ENCODE data around the gene KRTAP29-1. TPM values are rescaled to one million over a fixed set of nuclear protein-coding genes. Genes with fewer than 3 reads are reported as not detected.
A peak's percentile ranks its signal among the peaks of the same experiment; 100 is the strongest.

Gene KRTAP29-1
- total RNA-seq, 1 experiment from 2014 or later: not detected

DNA sequence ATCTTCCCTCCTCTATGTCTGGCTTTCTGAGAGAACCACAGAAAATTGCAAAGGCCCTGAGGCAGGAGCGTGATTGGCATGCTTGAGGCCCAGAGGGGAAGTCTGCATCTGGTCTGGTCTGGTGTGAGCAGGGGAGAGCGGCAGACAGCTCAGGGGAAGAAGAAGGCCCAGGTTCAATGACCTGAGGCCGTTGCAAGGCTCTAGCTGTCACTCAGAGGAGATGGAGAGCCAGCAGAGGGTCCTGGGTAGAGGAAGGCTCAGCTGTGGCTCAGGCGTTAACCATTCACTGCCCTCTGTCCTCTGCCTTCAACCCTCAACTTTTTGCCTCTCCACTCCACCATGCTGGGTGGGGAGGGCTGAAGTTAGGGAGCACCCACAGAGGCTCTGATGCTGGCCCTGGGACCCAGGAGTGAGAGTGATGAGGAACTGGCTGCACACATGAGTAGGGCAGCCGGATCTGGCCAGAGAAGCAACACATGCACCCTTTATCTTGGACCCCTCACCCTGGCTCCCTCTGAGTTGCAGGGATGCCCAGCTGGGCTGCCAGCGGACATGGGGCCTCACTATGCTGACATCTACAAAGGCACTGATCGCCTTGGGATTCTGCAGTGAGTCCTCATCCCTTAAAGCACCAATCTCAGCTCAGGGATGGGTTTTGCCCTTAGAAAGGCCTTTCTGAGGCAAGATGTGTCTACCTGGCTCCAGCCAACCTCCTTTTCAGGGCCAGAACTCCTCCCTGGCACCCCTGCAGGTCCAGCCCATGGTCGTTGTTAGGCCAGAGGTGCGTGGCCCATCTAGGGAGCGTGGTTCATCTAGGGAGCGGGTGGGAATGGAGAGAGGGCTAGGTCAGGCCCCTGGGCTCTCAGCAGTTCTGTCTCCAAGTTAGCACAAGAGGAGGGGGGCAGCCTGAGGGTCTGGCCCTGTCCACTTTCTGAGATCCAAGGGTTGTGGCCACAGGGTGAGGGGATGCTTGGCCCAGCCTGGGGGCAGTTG, 20.5 kb upstream of the KRTAP29-1 start:
- Histone ChIP-seq H3K4me1 (ENCODE audit: insufficient read depth, low read length, poor library complexity, severe bottlenecking) (no peaks in the 10 kb centered on the region), H3K27me3 (replicated peaks; ENCODE audit: insufficient read depth, low read depth, low read length, poor library complexity) (no peaks in the 10 kb centered on the region), H3K36me3 (ENCODE audit: insufficient read depth, low read length, poor library complexity, severe bottlenecking) (no peaks in the 10 kb centered on the region), H3K9me3 (ENCODE audit: low read depth, low read length, poor library complexity, severe bottlenecking) (no peaks in the 10 kb centered on the region), H3K27ac (ENCODE audit: low read depth, low read length, poor library complexity, severe bottlenecking) (no peak overlapping the region), H3K4me3 (ENCODE audit: low read depth, low read length, poor library complexity, severe bottlenecking) (no peak overlapping the region)
- no peak for DNase-seq (ENCODE audit: low spot score)
- BruUV-seq (replicated peaks): no TSS peak
- ChIA-PET CTCF (interaction anchor here (1.0 kb wide), 1 partner anchor 7 kb away, joined by 6 read pairs; no protein-coding TSS in a partner anchor), POLR2A (ENCODE audit: low non-redundant PET) (no interaction called here)
- intact Hi-C loops (cut with micrococcal nuclease; ENCODE audit: unreplicated experiment): no loop called here
- TF ChIP-seq, protein P1, sequence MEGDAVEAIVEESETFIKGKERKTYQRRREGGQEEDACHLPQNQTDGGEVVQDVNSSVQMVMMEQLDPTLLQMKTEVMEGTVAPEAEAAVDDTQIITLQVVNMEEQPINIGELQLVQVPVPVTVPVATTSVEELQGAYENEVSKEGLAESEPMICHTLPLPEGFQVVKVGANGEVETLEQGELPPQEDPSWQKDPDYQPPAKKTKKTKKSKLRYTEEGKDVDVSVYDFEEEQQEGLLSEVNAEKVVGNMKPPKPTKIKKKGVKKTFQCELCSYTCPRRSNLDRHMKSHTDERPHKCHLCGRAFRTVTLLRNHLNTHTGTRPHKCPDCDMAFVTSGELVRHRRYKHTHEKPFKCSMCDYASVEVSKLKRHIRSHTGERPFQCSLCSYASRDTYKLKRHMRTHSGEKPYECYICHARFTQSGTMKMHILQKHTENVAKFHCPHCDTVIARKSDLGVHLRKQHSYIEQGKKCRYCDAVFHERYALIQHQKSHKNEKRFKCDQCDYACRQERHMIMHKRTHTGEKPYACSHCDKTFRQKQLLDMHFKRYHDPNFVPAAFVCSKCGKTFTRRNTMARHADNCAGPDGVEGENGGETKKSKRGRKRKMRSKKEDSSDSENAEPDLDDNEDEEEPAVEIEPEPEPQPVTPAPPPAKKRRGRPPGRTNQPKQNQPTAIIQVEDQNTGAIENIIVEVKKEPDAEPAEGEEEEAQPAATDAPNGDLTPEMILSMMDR (conservative IDR thresholded peaks at IDR 0.05; ENCODE audit: low read depth, low read length): no peak
- TF ChIP-seq EZH2 (IDR thresholded peaks at IDR 0.05; ENCODE audit: borderline replicate concordance, low read depth, low read length, poor library complexity, severe bottlenecking): no peak

DNA sequence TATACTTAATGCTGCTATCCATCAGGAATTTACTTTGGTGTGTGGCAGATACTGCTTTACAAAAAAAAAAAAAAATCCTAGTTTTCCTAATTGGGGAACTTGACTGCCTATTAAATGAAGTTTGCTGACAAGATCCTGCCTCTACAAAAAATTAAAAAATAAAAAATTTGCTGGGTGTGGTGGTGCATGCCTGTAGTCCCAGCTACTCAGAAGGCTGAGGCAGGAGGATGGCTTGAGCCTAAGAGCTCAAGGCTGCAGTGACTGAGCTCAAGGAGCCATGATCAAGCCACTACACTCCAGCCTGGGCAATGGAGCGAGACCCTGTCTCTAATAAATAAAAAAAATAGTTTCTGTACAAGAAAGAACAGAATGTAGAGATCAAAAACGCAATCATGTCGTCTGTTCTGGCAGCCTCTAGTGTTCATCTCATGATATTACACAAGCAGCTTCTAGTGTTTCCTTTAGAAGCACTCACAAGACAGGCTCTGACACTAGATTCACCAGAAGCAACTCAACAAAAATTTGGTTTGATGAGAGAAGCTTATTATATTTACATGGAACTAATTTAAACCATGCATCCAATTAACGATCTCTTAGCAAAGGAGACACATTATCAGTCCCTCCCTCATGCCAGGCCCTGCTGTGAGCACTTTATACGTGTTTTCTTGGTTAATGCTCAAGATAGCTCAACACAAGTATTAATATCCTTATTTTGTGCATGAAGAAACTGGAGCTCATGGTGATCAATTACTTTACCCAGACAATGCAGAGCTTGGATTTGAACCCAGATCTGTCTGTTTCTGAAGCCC, 19.6 kb upstream of the KRTAP29-1 start:
- Histone ChIP-seq H3K27me3 (replicated peaks; ENCODE audit: insufficient read depth, low read depth, low read length, poor library complexity) (no peaks in the 10 kb centered on the region), H3K9me3 (ENCODE audit: low read depth, low read length, poor library complexity, severe bottlenecking) (no peaks in the 10 kb centered on the region), H3K36me3 (ENCODE audit: insufficient read depth, low read length, poor library complexity, severe bottlenecking) (no peaks in the 10 kb centered on the region), H3K4me1 (ENCODE audit: insufficient read depth, low read length, poor library complexity, severe bottlenecking) (no peaks in the 10 kb centered on the region), H3K27ac (ENCODE audit: low read depth, low read length, poor library complexity, severe bottlenecking) (no peak overlapping the region), H3K4me3 (ENCODE audit: low read depth, low read length, poor library complexity, severe bottlenecking) (no peak overlapping the region)
- POLR2A ChIA-PET (ENCODE audit: low non-redundant PET): no interaction called here
- no TSS peak for BruUV-seq (replicated peaks)
- no peak for TF ChIP-seq EZH2 (IDR thresholded peaks at IDR 0.05; ENCODE audit: borderline replicate concordance, low read depth, low read length, poor library complexity, severe bottlenecking)
- TF ChIP-seq, protein P1 (conservative IDR thresholded peaks at IDR 0.05; ENCODE audit: low read depth, low read length): peak; percentile 63
- DNase-seq (ENCODE audit: low spot score): peak; percentile 56
- CTCF ChIA-PET: interaction anchor here (1.0 kb wide), 1 partner anchor 8 kb away, joined by 6 read pairs; no protein-coding TSS in a partner anchor
- intact Hi-C loops (cut with micrococcal nuclease; ENCODE audit: unreplicated experiment): no loop called here

DNA sequence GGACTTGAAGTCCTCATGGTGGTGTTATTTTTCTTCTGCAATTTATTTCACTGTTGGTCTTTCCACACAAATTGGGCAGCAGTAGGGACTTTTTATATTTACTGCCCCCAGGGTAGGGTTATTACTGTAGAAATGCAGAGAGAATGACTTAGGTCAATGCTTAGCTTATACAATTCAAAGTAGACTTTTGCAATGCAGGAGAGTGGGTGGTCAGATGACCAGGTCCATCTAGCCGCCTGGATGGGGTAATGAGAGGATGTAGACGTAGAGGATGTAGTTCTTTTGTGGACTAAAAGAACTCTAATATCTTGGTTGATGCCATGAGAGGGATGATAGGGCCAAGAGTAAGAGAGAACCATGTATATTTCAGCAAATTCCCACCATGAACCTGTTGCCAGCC, 15.6 kb upstream of the KRTAP29-1 start:
- Histone ChIP-seq H3K4me3 (ENCODE audit: low read depth, low read length, poor library complexity, severe bottlenecking) (no peak overlapping the region), H3K27me3 (replicated peaks; ENCODE audit: insufficient read depth, low read depth, low read length, poor library complexity) (no peaks in the 10 kb centered on the region), H3K9me3 (ENCODE audit: low read depth, low read length, poor library complexity, severe bottlenecking) (no peaks in the 10 kb centered on the region), H3K27ac (ENCODE audit: low read depth, low read length, poor library complexity, severe bottlenecking) (no peak overlapping the region), H3K4me1 (ENCODE audit: insufficient read depth, low read length, poor library complexity, severe bottlenecking) (no peaks in the 10 kb centered on the region), H3K36me3 (ENCODE audit: insufficient read depth, low read length, poor library complexity, severe bottlenecking) (no peaks in the 10 kb centered on the region)
- intact Hi-C loops (cut with micrococcal nuclease; ENCODE audit: unreplicated experiment): no loop called here
- ChIA-PET POLR2A (ENCODE audit: low non-redundant PET) (no interaction called here), CTCF (no interaction called here)
- BruUV-seq (replicated peaks): no TSS peak
- TF ChIP-seq EZH2 (IDR thresholded peaks at IDR 0.05; ENCODE audit: borderline replicate concordance, low read depth, low read length, poor library complexity, severe bottlenecking): no peak
- TF ChIP-seq, protein P1 (conservative IDR thresholded peaks at IDR 0.05; ENCODE audit: low read depth, low read length): no peak
- DNase-seq (ENCODE audit: low spot score): no peak
